GM21526 (cell line): Measurements from ENCODE around the gene CLSTN2.

Experiments used
- ATAC-seq: cut with Tn5 transposase; IDR thresholded peaks from one replicate; pipeline ENCODE4 v1.9.1; 2021; ENCODE audit warnings: moderate library complexity; ENCODE audit not compliant: unreplicated experiment, low FRiP score

CLSTN2 gene

GRCh38 chr3:140597792-140598191 is 662.8 kb downstream of the CLSTN2 start:
- ATAC-seq, result no peak

GRCh38 chr3:140599009-140599408 is 664.0 kb downstream of the CLSTN2 start:
- no peak for ATAC-seq

GRCh38 chr3:140599496-140599895 is 664.5 kb downstream of the CLSTN2 start:
- ATAC-seq, result no peak

GRCh38 chr3:140601881-140602280 is 666.9 kb downstream of the CLSTN2 start:
- no peak for ATAC-seq

DNA sequence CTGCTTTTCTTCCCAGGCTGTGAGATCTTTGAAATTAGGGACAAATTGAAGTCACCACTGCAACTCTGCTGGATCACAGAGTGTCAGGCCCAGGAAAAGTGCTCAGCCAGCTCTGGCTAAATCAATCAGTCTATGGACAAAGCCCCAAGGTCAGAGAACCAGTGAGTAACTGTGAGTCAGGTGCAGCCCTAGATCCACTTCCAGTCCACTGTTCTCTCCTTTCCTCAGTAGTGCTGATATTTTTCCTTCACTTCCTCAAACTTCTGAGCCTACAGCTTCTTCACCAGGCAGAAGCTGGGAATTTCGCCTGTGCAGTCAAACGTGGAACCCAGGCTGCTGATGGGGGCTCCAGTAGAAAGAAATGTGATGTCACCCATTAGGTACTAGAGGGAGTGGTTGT is 667.8 kb downstream of the CLSTN2 start:
- no peak for ATAC-seq

DNA sequence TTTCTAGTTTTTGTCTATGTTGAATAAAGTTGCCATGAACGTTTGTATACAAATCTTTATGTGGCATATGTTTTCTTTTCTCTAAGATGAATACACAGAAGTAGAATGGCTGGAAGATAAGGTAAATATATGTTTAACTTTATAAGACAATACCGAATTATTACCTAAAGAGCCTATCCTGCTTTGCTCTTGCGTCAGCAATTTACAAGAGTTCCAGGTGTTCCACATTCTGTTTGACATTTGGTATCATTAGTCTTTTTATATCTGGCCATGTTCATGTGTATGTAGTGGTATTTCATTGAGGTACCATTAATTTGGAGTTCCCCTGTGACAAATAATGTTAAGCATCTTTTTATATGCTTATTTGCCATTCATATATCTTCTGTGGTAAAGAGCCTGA is 668.8 kb downstream of the CLSTN2 start:
- ATAC-seq, result no peak

- no peak for ATAC-seq
These were observed 675.6 kb downstream of the CLSTN2 start for GRCh38 chr3:140610544-140610943.

DNA sequence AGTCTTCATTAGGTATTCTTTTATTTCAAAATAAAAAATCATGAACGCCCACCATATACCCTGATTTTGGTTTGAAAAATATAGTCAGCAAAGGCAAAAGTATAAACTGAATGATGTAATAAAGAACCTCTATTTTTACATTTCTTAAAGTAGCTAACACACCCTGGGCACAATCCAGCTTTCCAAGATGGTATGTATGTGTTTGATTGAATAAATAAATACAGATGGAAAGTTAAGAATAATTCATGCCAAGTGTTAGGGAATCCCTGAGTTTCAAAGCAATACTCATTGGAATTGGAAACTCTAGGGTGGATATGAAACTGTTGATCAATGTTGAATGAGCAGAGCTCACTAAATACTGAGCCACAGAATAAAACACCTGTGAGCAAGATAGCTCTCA is 679.0 kb downstream of the CLSTN2 start:
- ATAC-seq, result no peak

GRCh38 chr3:140617135-140617534 is 682.1 kb downstream of the CLSTN2 start:
- ATAC-seq, result no peak

DNA sequence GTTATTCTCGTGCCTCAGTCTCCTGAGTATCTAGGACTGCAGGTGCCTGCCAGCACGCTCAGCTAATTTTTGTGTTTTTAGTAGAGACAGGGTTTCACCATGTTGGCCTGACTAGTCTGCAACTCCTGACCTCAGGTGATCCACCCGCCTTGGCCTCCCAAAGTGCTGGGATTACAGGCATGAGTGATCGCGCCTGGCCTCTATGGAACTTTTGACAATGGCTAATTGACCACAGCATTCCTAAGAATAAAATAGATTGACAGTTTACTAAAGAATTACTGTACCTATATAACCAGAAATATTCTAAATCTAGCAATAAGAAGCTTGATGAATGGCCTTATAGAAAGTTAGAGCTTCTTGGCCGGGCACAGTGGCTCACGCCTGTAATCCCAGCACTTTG is 691.9 kb downstream of the CLSTN2 start:
- ATAC-seq, result no peak
